ENCODE measurements around the gene GAB1. TPM values are rescaled to one million over a fixed set of nuclear protein-coding genes. Genes with fewer than 3 reads are reported as not detected.
"Not testable (repeated sequence)": the region's sequence is repeated elsewhere in the genome, so short reads cannot be mapped to it uniquely, and the experiment has no call there.

Gene GAB1
- total RNA-seq, 1 donor from 2014 or later: 34.3 TPM

GRCh38 chr4:143347484-143348111 is 10.9 kb downstream of the GAB1 start:
- no peak overlapping the region for H3K4me3 Mint-ChIP-seq (ENCODE audit: low read depth)
- no peak for DNase-seq (ENCODE audit: low spot score, unreplicated experiment)
- H3K27me3 Mint-ChIP-seq: no peaks in the 10 kb centered on the region
- peaks cover 19% of the 10 kb centered on the region for H3K4me1 Mint-ChIP-seq (ENCODE audit: low read depth)
- H3K27ac Mint-ChIP-seq: no peak overlapping the region
- no peaks in the 10 kb centered on the region for H3K9me3 Mint-ChIP-seq (ENCODE audit: low read depth)
- no peak for TF ChIP-seq CTCF (IDR thresholded peaks at IDR 0.05; ENCODE audit: unreplicated experiment)
- peaks cover 2% of the 10 kb centered on the region for H3K36me3 Mint-ChIP-seq (ENCODE audit: insufficient read depth)

- H3K27ac Mint-ChIP-seq: no peak overlapping the region
- peaks cover 24% of the 10 kb centered on the region for H3K4me1 Mint-ChIP-seq (ENCODE audit: low read depth)
- no peaks in the 10 kb centered on the region for H3K9me3 Mint-ChIP-seq (ENCODE audit: low read depth)
- no peak for TF ChIP-seq CTCF (IDR thresholded peaks at IDR 0.05; ENCODE audit: unreplicated experiment)
- no peak for DNase-seq (ENCODE audit: low spot score, unreplicated experiment)
- H3K36me3 Mint-ChIP-seq (ENCODE audit: insufficient read depth): peaks cover 2% of the 10 kb centered on the region
- no peak overlapping the region for H3K4me3 Mint-ChIP-seq (ENCODE audit: low read depth)
- H3K27me3 Mint-ChIP-seq: no peaks in the 10 kb centered on the region
Measured at GRCh38 chr4:143348233-143349077, 11.8 kb downstream of the GAB1 start.

- not testable (repeated sequence) for H3K9me3 Mint-ChIP-seq (ENCODE audit: low read depth); H3K27ac Mint-ChIP-seq; DNase-seq (ENCODE audit: low spot score, unreplicated experiment); H3K27me3 Mint-ChIP-seq; H3K36me3 Mint-ChIP-seq (ENCODE audit: insufficient read depth); H3K4me3 Mint-ChIP-seq (ENCODE audit: low read depth)
- H3K4me1 Mint-ChIP-seq (ENCODE audit: low read depth): peaks cover 22% of the 10 kb centered on the region
Measured at GRCh38 chr4:143349858-143350527, 13.3 kb downstream of the GAB1 start.

- Mint-ChIP-seq H3K36me3 (ENCODE audit: insufficient read depth) (peaks cover 4% of the 10 kb centered on the region), H3K4me1 (ENCODE audit: low read depth) (peaks cover 30% of the 10 kb centered on the region), H3K4me3 (ENCODE audit: low read depth) (no peak overlapping the region), H3K27ac (no peak overlapping the region), H3K27me3 (no peaks in the 10 kb centered on the region), H3K9me3 (ENCODE audit: low read depth) (no peaks in the 10 kb centered on the region)
- no peak for TF ChIP-seq CTCF (IDR thresholded peaks at IDR 0.05; ENCODE audit: unreplicated experiment)
- DNase-seq (ENCODE audit: low spot score, unreplicated experiment): no peak
Measured at GRCh38 chr4:143351149-143351691, 14.5 kb downstream of the GAB1 start.

- Mint-ChIP-seq H3K36me3 (ENCODE audit: insufficient read depth) (peaks cover 4% of the 10 kb centered on the region), H3K27ac (no peak overlapping the region), H3K4me3 (ENCODE audit: low read depth) (no peak overlapping the region), H3K27me3 (no peaks in the 10 kb centered on the region), H3K4me1 (ENCODE audit: low read depth) (peaks cover 34% of the 10 kb centered on the region), H3K9me3 (ENCODE audit: low read depth) (no peaks in the 10 kb centered on the region)
- no peak for DNase-seq (ENCODE audit: low spot score, unreplicated experiment)
- TF ChIP-seq CTCF (IDR thresholded peaks at IDR 0.05; ENCODE audit: unreplicated experiment): no peak
Measured at GRCh38 chr4:143351774-143352451, 15.2 kb downstream of the GAB1 start.
